HepG2 (cell line): Measurements from ENCODE around the gene CPNE1. TPM values are rescaled to one million over a fixed set of nuclear protein-coding genes. Genes with fewer than 3 reads are reported as not detected.

Source experiments
- BHLHE40 ChIP-seq: IDR thresholded peaks from 2 replicates; pipeline ENCODE4 v1.6.1; 2011; ENCODE audit warnings: low read length, improper control_type of control experiment
- HNRNPL ChIP-seq: fragments of 200-400 bp; formaldehyde crosslinking; IDR thresholded peaks from 2 replicates; pipeline ENCODE4 v1.6.1; 2017; ENCODE audit warnings: mild to moderate bottlenecking, low read depth, low read length
- PAF1 ChIP-seq: IDR thresholded peaks from 2 replicates; pipeline ENCODE4 v1.6.1; 2016; ENCODE audit warnings: missing genetic modification reagents, missing compliant biosample characterization
- PATZ1 ChIP-seq: sonication (generic); formaldehyde crosslinking; IDR thresholded peaks from 2 replicates; pipeline ENCODE4 v1.4.0; 2020; ENCODE audit warnings: missing genetic modification reagents
- PAWR ChIP-seq: sonication (generic); formaldehyde crosslinking; IDR thresholded peaks from 2 replicates; pipeline ENCODE4 v1.4.0; 2020; ENCODE audit warnings: missing genetic modification reagents, mild to moderate bottlenecking, borderline replicate concordance
- SIN3A ChIP-seq: IDR thresholded peaks from 2 replicates; pipeline ENCODE4 v1.6.1; 2011; ENCODE audit warnings: low read depth, mild to moderate bottlenecking, control low read depth, low read length, borderline replicate concordance
- TRIM24 ChIP-seq: sonication (generic); formaldehyde crosslinking; IDR thresholded peaks from 2 replicates; pipeline ENCODE4 v1.8.0; 2022; ENCODE audit warnings: mild to moderate bottlenecking, missing genetic modification reagents
- ZFP41 ChIP-seq: sonication (generic); formaldehyde crosslinking; IDR thresholded peaks from 2 replicates; pipeline ENCODE4 v1.4.0; 2020; ENCODE audit warnings: mild to moderate bottlenecking, missing genetic modification reagents, borderline replicate concordance
- ZGPAT ChIP-seq: IDR thresholded peaks from 2 replicates; pipeline ENCODE4 v1.6.1; 2016; ENCODE audit warnings: mild to moderate bottlenecking
- ZMYM4 ChIP-seq: sonication (generic); formaldehyde crosslinking; IDR thresholded peaks from 2 replicates; pipeline ENCODE4 v1.8.1; 2023; ENCODE audit warnings: mild to moderate bottlenecking, missing genetic modification reagents
- ZNF230 ChIP-seq: sonication (generic); formaldehyde crosslinking; IDR thresholded peaks from 2 replicates; pipeline ENCODE4 v1.4.0; 2020; ENCODE audit warnings: mild to moderate bottlenecking, missing genetic modification reagents
- ZNF282 ChIP-seq: fragments of 450-650 bp; IDR thresholded peaks from 2 replicates; pipeline ENCODE4 v1.6.1; 2018; ENCODE audit not compliant: partially characterized antibody
- ZNF563 ChIP-seq: sonication (generic); formaldehyde crosslinking; IDR thresholded peaks from 2 replicates; pipeline ENCODE4 v1.8.0; 2022; ENCODE audit warnings: mild to moderate bottlenecking, moderate library complexity, missing genetic modification reagents
- ZNF687 ChIP-seq: sonication (generic); formaldehyde crosslinking; IDR thresholded peaks from 2 replicates; pipeline ENCODE4 v1.5.1; 2020; ENCODE audit warnings: mild to moderate bottlenecking, missing genetic modification reagents, moderate library complexity
- ZNF713 ChIP-seq: sonication (generic); formaldehyde crosslinking; IDR thresholded peaks from 2 replicates; pipeline ENCODE4 v1.4.0; 2020; ENCODE audit warnings: mild to moderate bottlenecking, missing genetic modification reagents
- ZNF75D ChIP-seq: sonication (generic); formaldehyde crosslinking; IDR thresholded peaks from 2 replicates; pipeline ENCODE4 v1.8.1; 2023; ENCODE audit warnings: missing genetic modification reagents, mild to moderate bottlenecking, borderline replicate concordance
- ZSCAN31 ChIP-seq: sonication (generic); formaldehyde crosslinking; IDR thresholded peaks from 2 replicates; pipeline ENCODE4 v1.5.0; 2020; ENCODE audit warnings: low read depth, mild to moderate bottlenecking, missing genetic modification reagents
- polyA plus RNA-seq, 8 experiments: library from polyadenylated mRNA; depleted of rRNA in 3 of 8; stranded (reverse) in 7 of 8; unstranded in 1 of 8; fragments of >200 nt; fragmentation: Illumina TruSeq in 4 of 8; extraction: Trizol in 4 of 8; gene quantifications; 2 replicates each; pipeline versions ENCODE4 v1.2.1 to v1.2.3, GENCODE V29; 2011 to 2016; ENCODE audit warnings: low read depth in 4 of 8, missing spikeins in 1 of 8, mixed read lengths in 1 of 8; ENCODE audit not compliant: insufficient read depth in 1 of 8
- total RNA-seq, 5 experiments: library from RNA; depleted of rRNA; stranded (reverse); fragments of >200 nt; fragmentation: Illumina TruSeq; extraction: Trizol; gene quantifications; 2 replicates each; pipeline ENCODE4 v1.2.3, GENCODE V29; 2016; ENCODE audit warnings: low read depth in 1 of 5

The CPNE1 gene
- total and polyA plus RNA-seq, 2 of the 13 experiments (the other 11 are each of a cell fraction or from before 2014, with no cell fraction given) = 408 to 431 TPM

- TF ChIP-seq PATZ1 (CRISPR knock-in tag) (no peak), PAF1 (CRISPR knock-in tag) (no peak), ZNF75D (CRISPR knock-in tag) (no peak), ZGPAT (CRISPR knock-in tag) (no peak), HNRNPL (0 out of 2 replicates have a peak, but pooled peaks have one; percentile 53), ZNF713 (CRISPR knock-in tag) (no peak), PAWR (CRISPR knock-in tag) (no peak), SIN3A (no peak), ZMYM4 (CRISPR knock-in tag) (no peak), BHLHE40 (no peak), ZFP41 (CRISPR knock-in tag) (no peak), ZNF230 (CRISPR knock-in tag) (no peak), ZSCAN31 (CRISPR knock-in tag) (no peak), ZNF563 (CRISPR knock-in tag) (no peak), TRIM24 (CRISPR knock-in tag) (no peak), ZNF282 (no peak), ZNF687 (CRISPR knock-in tag) (peak; percentile 24; the same call in 1 of the 2 replicates)
- TF ChIP-seq, all 625 proteins: peak for 6
Observed at GRCh38 chr20:35654415-35654814, 10.3 kb downstream of the CPNE1 start (continued).
